A673 (cell line): Measurements from ENCODE around the gene ZNF350.
"Not testable (repeated sequence)": the region's sequence is repeated elsewhere in the genome, so short reads cannot be mapped to it uniquely, and the experiment has no call there.

Experiments used
- CTCF ChIP-seq: fragments of 300-800, 200-600 bp; sonication (generic); conservative IDR thresholded peaks from 2 replicates; pipeline ENCODE4 v1.5.1; 2017; ENCODE audit warnings: low read depth, mild to moderate bottlenecking, antibody characterized with exemption, low read length, moderate library complexity, mixed read lengths
- EZH2 ChIP-seq: fragments of 200-600 bp; sonication (generic); IDR thresholded peaks from 2 replicates; pipeline ENCODE4 v1.6.1; 2017; ENCODE audit warnings: borderline replicate concordance, low read depth, mild to moderate bottlenecking, mixed read lengths, antibody characterized with exemption, low read length; ENCODE audit not compliant: poor library complexity, severe bottlenecking

- not testable (repeated sequence) for TF ChIP-seq CTCF, EZH2
These were observed 37.8 kb upstream of the ZNF350 start for GRCh38 chr19:52024478-52024877.
